Panc1 (cell line): ENCODE data around the gene ESRRG. TPM values are rescaled to one million over a fixed set of nuclear protein-coding genes. Genes with fewer than 3 reads are reported as not detected.

Experiments used
- ATAC-seq: fragments of 200-7000 bp; cut with Tn5 transposase; 2 replicates; pipeline ENCODE4 v1.9.1; 2020; ENCODE audit warnings: mild to moderate bottlenecking, moderate library complexity
- Bru-seq: library from RNA; stranded (reverse); fragments of 400-500 nt; gene quantifications from one replicate; lab custom pipeline; 2021; lab: Mats Ljungman, UMichigan
- BruChase-seq, 2 experiments: library from RNA; stranded (reverse); fragments of 400-500 nt; gene quantifications; one replicate each; lab custom pipeline; 2021; lab: Mats Ljungman, UMichigan
- BruUV-seq: library from RNA; stranded (reverse); fragments of 400-500 nt; replicated peaks from 2 replicates; lab custom pipeline; 2021; lab: Mats Ljungman, UMichigan
- CTCF ChIA-PET: fragments of 300-600 bp; sonication (Branson Sonifier 250); formaldehyde crosslinking; loops from one replicate; lab custom pipeline; 2022; ENCODE audit warnings: antibody characterized with exemption; lab: Charles Lee
- POLR2A ChIA-PET: fragments of 300-600 bp; sonication (Branson Sonifier 250); formaldehyde crosslinking; loops from one replicate; lab custom pipeline; 2022; ENCODE audit warnings: antibody characterized with exemption; lab: Charles Lee
- DNase-seq: peaks from one replicate; pipeline ENCODE4 v3.0.0-alpha.2; 2010; ENCODE audit warnings: low read depth, low spot score
- H3K27ac ChIP-seq: 2 replicates; pipeline ENCODE4 v1.5.1; 2011; ENCODE audit warnings: mild to moderate bottlenecking, low read length, inconsistent platforms
- H3K27me3 ChIP-seq: fragments of 200-500 bp; sonication (Bioruptor generic); 2 replicates; pipeline ENCODE4 v1.6.0; 2014; ENCODE audit warnings: low read length, inconsistent platforms; ENCODE audit not compliant: control insufficient read depth, insufficient read depth
- H3K36me3 ChIP-seq: fragments of 200-500 bp; sonication (Bioruptor generic); 2 replicates; pipeline ENCODE4 v1.5.1; 2014; ENCODE audit warnings: inconsistent platforms, mild to moderate bottlenecking, low read length, moderate library complexity; ENCODE audit not compliant: control insufficient read depth, insufficient read depth
- H3K4me1 ChIP-seq: 2 replicates; pipeline ENCODE4 v1.5.1; 2011; ENCODE audit warnings: inconsistent platforms, mild to moderate bottlenecking, low read length, moderate library complexity; ENCODE audit not compliant: control insufficient read depth, insufficient read depth
- H3K4me3 ChIP-seq, 2 experiments: 2 replicates each; pipeline ENCODE4 v1.5.1; 2011 to 2012; ENCODE audit warnings: low read depth in 2 of 2, low read length in 2 of 2, mild to moderate bottlenecking in 2 of 2, inconsistent platforms in 1 of 2, moderate library complexity in 1 of 2
- H3K9me3 ChIP-seq: fragments of 200-500 bp; sonication (Bioruptor generic); 2 replicates; pipeline ENCODE4 v1.5.1; 2014; ENCODE audit warnings: low read depth, mild to moderate bottlenecking, inconsistent platforms, low read length, moderate library complexity; ENCODE audit not compliant: control insufficient read depth, insufficient read depth
- POLR2AphosphoS5 ChIP-seq: IDR thresholded peaks from 2 replicates; pipeline ENCODE4 v1.6.1; 2012; ENCODE audit warnings: mild to moderate bottlenecking, low read depth, low read length, moderate library complexity
- SIN3A ChIP-seq: IDR thresholded peaks from 2 replicates; pipeline ENCODE4 v1.6.1; 2012; ENCODE audit warnings: low read depth, mild to moderate bottlenecking, low read length, moderate library complexity, borderline replicate concordance; ENCODE audit not compliant: insufficient read depth
- TCF7L2 ChIP-seq: IDR thresholded peaks from 2 replicates; pipeline ENCODE4 v1.6.1; 2011; ENCODE audit warnings: mild to moderate bottlenecking, low read depth, low read length, inconsistent platforms
- in situ Hi-C: cut with HindIII; loops from 2 replicates; pipeline ENCODE4 v1.10.0; 2016; ENCODE audit warnings: low sequenced_read_pairs, low pct_unique_long_range_greater_than_20kb
- intact Hi-C: fragments of 100-400 bp; cut with micrococcal nuclease; formaldehyde crosslinking; loops from one replicate; pipeline ENCODE4 v1.10.0; 2022; ENCODE audit not compliant: unreplicated experiment
- long read RNA-seq: library from polyadenylated mRNA; unstranded; transcript quantifications from one replicate; pipeline ENCODE4 v2.0.0, GENCODE V29; 2021; ENCODE audit not compliant: unreplicated experiment
- polyA plus RNA-seq: library from polyadenylated mRNA; unstranded; fragments of >200 nt; gene quantifications from one replicate; pipeline ENCODE4 v1.2.1, GENCODE V29; 2012; ENCODE audit warnings: missing spikeins; ENCODE audit not compliant: insufficient read length
- total RNA-seq: library from RNA; stranded (reverse); gene quantifications from one replicate; pipeline ENCODE4 v1.2.1, GENCODE V29; 2021; ENCODE audit not compliant: unreplicated experiment
- TF ChIP-seq, protein P1 (sequence below): fragments of 450-650 bp; IDR thresholded peaks from 2 replicates; pipeline ENCODE4 v1.5.1; 2017; ENCODE audit warnings: mild to moderate bottlenecking
- TF ChIP-seq, protein P2 (sequence below), 2 experiments: IDR thresholded peaks; 2 replicates each; pipeline ENCODE4 v1.6.1; 2011 to 2012; ENCODE audit warnings: low read depth in 2 of 2, control low read depth in 1 of 2, low read length in 1 of 2, mild to moderate bottlenecking in 1 of 2, moderate library complexity in 1 of 2; ENCODE audit not compliant: insufficient read depth in 1 of 2

Gene ESRRG
- total RNA-seq (not detected), Bru-seq, nascent RNA (percentile 3 among the genes with signal in this experiment), BruChase-seq, experiment 1, labeled RNA remaining after a 2-hour chase (percentile 3 among the genes with signal in this experiment), BruChase-seq, experiment 2, labeled RNA remaining after a 6-hour chase (percentile 2 among the genes with signal in this experiment)
- not detected for polyA plus RNA-seq
- long read RNA-seq: 0 reads

GRCh38 chr1:216723274-216723780 lies at the start of gene ESRRG:
Gene ESRRG, minus strand, starts transcription at chr1:216723429. Its CDS starts 130 bp downstream, at chr1:216723299.
- Histone ChIP-seq H3K9me3 (no peaks in the 10 kb centered on the region), H3K4me1 (peaks cover 6% of the 10 kb centered on the region; the same call in 1 of the 2 replicates), H3K27ac (no peak within 1 kb of the TSS), H3K27me3 (peaks cover 42% of the 10 kb centered on the region), H3K4me3 (peak within 1 kb of the TSS; percentile 32 to 43), H3K36me3 (no peaks in the 10 kb centered on the region)
- no TSS peak for BruUV-seq
- ChIA-PET CTCF (interaction anchor here (0.5 kb wide), 1 partner anchor 1086 kb away, joined by 3 read pairs; no protein-coding TSS in a partner anchor), POLR2A (interaction anchor here (0.9 kb wide), 1 partner anchor 232 kb away, joined by 4 read pairs; no protein-coding TSS in a partner anchor)
- in situ Hi-C loops: no loop called here
- intact Hi-C loops: no loop called here
- TF ChIP-seq, protein P1, sequence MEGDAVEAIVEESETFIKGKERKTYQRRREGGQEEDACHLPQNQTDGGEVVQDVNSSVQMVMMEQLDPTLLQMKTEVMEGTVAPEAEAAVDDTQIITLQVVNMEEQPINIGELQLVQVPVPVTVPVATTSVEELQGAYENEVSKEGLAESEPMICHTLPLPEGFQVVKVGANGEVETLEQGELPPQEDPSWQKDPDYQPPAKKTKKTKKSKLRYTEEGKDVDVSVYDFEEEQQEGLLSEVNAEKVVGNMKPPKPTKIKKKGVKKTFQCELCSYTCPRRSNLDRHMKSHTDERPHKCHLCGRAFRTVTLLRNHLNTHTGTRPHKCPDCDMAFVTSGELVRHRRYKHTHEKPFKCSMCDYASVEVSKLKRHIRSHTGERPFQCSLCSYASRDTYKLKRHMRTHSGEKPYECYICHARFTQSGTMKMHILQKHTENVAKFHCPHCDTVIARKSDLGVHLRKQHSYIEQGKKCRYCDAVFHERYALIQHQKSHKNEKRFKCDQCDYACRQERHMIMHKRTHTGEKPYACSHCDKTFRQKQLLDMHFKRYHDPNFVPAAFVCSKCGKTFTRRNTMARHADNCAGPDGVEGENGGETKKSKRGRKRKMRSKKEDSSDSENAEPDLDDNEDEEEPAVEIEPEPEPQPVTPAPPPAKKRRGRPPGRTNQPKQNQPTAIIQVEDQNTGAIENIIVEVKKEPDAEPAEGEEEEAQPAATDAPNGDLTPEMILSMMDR: no peak
- TF ChIP-seq TCF7L2 (no peak), SIN3A (no peak), POLR2AphosphoS5 (no peak)
- TF ChIP-seq, protein P2, sequence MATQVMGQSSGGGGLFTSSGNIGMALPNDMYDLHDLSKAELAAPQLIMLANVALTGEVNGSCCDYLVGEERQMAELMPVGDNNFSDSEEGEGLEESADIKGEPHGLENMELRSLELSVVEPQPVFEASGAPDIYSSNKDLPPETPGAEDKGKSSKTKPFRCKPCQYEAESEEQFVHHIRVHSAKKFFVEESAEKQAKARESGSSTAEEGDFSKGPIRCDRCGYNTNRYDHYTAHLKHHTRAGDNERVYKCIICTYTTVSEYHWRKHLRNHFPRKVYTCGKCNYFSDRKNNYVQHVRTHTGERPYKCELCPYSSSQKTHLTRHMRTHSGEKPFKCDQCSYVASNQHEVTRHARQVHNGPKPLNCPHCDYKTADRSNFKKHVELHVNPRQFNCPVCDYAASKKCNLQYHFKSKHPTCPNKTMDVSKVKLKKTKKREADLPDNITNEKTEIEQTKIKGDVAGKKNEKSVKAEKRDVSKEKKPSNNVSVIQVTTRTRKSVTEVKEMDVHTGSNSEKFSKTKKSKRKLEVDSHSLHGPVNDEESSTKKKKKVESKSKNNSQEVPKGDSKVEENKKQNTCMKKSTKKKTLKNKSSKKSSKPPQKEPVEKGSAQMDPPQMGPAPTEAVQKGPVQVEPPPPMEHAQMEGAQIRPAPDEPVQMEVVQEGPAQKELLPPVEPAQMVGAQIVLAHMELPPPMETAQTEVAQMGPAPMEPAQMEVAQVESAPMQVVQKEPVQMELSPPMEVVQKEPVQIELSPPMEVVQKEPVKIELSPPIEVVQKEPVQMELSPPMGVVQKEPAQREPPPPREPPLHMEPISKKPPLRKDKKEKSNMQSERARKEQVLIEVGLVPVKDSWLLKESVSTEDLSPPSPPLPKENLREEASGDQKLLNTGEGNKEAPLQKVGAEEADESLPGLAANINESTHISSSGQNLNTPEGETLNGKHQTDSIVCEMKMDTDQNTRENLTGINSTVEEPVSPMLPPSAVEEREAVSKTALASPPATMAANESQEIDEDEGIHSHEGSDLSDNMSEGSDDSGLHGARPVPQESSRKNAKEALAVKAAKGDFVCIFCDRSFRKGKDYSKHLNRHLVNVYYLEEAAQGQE (IDR thresholded peaks at IDR 0.05; ENCODE audit: insufficient read depth in 1 of 2, low read depth in 2 of 2, low read length in 1 of 2): no peak
- ATAC-seq: peak; percentile 62; the same call in 1 of the 2 replicates
- no peak for DNase-seq

DNA sequence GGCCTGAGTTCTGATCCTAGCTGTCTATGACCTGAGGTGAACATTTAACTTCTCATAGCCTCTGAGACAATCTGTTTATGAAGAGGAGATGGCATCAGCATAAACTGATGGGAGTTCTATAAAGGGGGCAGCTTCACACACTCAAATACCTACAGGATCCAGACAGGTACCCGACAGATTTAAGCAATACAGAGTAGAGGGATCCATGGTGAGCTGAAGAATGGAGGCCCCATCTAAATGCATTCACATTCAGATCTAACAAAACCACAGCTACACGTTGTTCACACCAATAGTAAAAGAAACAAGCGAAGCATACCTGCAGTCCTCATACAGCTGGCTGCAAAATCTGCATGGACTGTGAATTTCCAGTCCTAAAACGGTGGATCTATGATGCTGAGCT lies 48.7 kb upstream of the ESRRG start:
- ATAC-seq: no peak
- intact Hi-C loops (no loop called here), in situ Hi-C loops (no loop called here)
- BruUV-seq: no TSS peak
- H3K27me3 ChIP-seq: no peaks in the 10 kb centered on the region
- TF ChIP-seq TCF7L2 (no peak), POLR2AphosphoS5 (no peak)
- H3K36me3 ChIP-seq: no peaks in the 10 kb centered on the region
- H3K9me3 ChIP-seq: no peaks in the 10 kb centered on the region
- no peak overlapping the region for H3K4me3 ChIP-seq
- CTCF ChIA-PET: no interaction called here
- no peak overlapping the region for H3K27ac ChIP-seq
- POLR2A ChIA-PET: no interaction called here
- DNase-seq: no peak
- no peaks in the 10 kb centered on the region for H3K4me1 ChIP-seq
